Gastroesophageal sphincter (tissue), 3 donors: ENCODE measurements around the gene SYT11.

Source experiments
- EP300 ChIP-seq: sonication (generic); formaldehyde crosslinking; IDR thresholded peaks from one replicate; pipeline ENCODE4 v1.6.1; 2017; ENCODE audit warnings: antibody characterized with exemption, mild to moderate bottlenecking
- POLR2A ChIP-seq, 2 donors: fragments of 450-650 bp; IDR thresholded peaks; one replicate each; pipeline ENCODE4 v1.6.1; 2017; ENCODE audit warnings: antibody characterized with exemption in 2 of 2, mild to moderate bottlenecking in 2 of 2, moderate library complexity in 1 of 2
- TF ChIP-seq, protein P1 (sequence below), 4 experiments: fragments of 200-600 bp in 2 of 4; fragments of 450-650 bp in 2 of 4; sonication (generic) in 1 of 4; IDR thresholded peaks; one replicate each; pipeline ENCODE4 v1.5.1; 2017 to 2019; ENCODE audit warnings: antibody characterized with exemption in 4 of 4, mild to moderate bottlenecking in 2 of 4, moderate library complexity in 2 of 4

DNA sequence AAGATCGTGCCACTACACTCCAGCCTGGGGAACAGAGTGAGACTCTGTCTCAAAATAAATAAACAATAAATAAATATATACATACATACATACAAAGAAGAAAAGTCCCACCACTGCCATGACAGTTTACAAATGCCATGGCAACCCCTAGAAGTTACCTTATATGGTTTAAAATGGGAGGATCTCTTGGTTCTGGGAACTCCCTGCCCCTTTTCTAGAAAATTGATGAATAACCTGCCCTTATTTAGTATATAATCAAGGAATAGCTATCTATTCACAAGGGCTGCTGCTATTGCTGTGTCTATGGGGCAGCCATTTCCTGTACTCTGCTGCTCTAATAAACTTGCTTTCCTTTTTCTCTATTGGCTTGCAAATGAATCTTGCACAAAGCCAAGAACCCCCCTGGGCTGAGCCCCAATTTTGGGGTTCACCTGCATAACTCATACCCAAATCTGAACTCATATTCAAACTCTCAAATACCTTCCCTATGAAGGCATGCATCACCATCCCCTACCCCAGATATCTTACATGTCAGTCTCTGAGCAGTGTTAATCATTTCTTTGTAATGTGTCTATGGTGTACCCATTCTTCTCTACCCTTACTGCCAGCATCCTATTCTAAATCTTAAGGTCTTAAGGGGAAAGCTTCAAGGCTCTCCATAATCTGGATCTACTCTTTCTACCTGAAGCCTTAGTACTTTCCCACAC lies 11.4 kb upstream of the SYT11 start:
- TF ChIP-seq POLR2A (IDR thresholded peaks at IDR 0.05) (no peak), EP300 (no peak)
- TF ChIP-seq, protein P1, sequence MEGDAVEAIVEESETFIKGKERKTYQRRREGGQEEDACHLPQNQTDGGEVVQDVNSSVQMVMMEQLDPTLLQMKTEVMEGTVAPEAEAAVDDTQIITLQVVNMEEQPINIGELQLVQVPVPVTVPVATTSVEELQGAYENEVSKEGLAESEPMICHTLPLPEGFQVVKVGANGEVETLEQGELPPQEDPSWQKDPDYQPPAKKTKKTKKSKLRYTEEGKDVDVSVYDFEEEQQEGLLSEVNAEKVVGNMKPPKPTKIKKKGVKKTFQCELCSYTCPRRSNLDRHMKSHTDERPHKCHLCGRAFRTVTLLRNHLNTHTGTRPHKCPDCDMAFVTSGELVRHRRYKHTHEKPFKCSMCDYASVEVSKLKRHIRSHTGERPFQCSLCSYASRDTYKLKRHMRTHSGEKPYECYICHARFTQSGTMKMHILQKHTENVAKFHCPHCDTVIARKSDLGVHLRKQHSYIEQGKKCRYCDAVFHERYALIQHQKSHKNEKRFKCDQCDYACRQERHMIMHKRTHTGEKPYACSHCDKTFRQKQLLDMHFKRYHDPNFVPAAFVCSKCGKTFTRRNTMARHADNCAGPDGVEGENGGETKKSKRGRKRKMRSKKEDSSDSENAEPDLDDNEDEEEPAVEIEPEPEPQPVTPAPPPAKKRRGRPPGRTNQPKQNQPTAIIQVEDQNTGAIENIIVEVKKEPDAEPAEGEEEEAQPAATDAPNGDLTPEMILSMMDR (IDR thresholded peaks at IDR 0.05), result no peak
